OCI-LY1 (cell line): Measurements from ENCODE around the gene CDC73.

Experiments
- H2AFZ ChIP-seq: fragments of 200-600 bp; sonication (generic), shearing (Covaris generic); 2 replicates; pipeline ENCODE4 v1.6.0; 2014; ENCODE audit warnings: antibody characterized with exemption, mild to moderate bottlenecking, low read length
- H3F3A ChIP-seq: fragments of 200-600 bp; sonication (generic), shearing (Covaris generic); 2 replicates; pipeline ENCODE4 v1.6.0; 2014; ENCODE audit warnings: mild to moderate bottlenecking, antibody characterized with exemption, low read length, moderate library complexity; ENCODE audit not compliant: insufficient read depth
- H3K27ac ChIP-seq: fragments of 200-600 bp; sonication (generic); 2 replicates; pipeline ENCODE4 v1.5.1; 2014; ENCODE audit warnings: low read length, mixed run types, mild to moderate bottlenecking, low read depth; ENCODE audit not compliant: poor library complexity, severe bottlenecking
- H3K27me3 ChIP-seq: fragments of 200-600 bp; sonication (generic); 2 replicates; pipeline ENCODE4 v1.6.0; 2014; ENCODE audit warnings: antibody characterized with exemption, mild to moderate bottlenecking, low read length, moderate library complexity; ENCODE audit not compliant: insufficient read depth
- H3K36me3 ChIP-seq: fragments of 200-600 bp; sonication (generic); 2 replicates; pipeline ENCODE4 v1.6.1; 2014; ENCODE audit warnings: mild to moderate bottlenecking, antibody characterized with exemption, low read length, moderate library complexity, mixed read lengths; ENCODE audit not compliant: insufficient read depth
- H3K4me1 ChIP-seq: fragments of 200-600 bp; sonication (generic); 2 replicates; pipeline ENCODE4 v1.5.1; 2014; ENCODE audit warnings: mild to moderate bottlenecking, low read length, moderate library complexity; ENCODE audit not compliant: insufficient read depth, severe bottlenecking
- H3K4me2 ChIP-seq: fragments of 200-600 bp; sonication (generic), shearing (Covaris generic); 2 replicates; pipeline ENCODE4 v1.6.1; 2014; ENCODE audit warnings: low read length
- H3K4me3 ChIP-seq: fragments of 200-600 bp; sonication (generic); 2 replicates; pipeline ENCODE4 v1.5.1; 2014; ENCODE audit warnings: low read length, low read depth, mild to moderate bottlenecking, mixed read lengths; ENCODE audit not compliant: poor library complexity, severe bottlenecking
- H3K79me2 ChIP-seq: fragments of 200-600 bp; shearing (Covaris generic); 2 replicates; pipeline ENCODE4 v1.6.1; 2016; ENCODE audit warnings: mixed run types, low read length, mixed read lengths; ENCODE audit not compliant: insufficient read depth
- H3K9ac ChIP-seq: fragments of 200-600 bp; sonication (generic), shearing (Covaris generic); 2 replicates; pipeline ENCODE4 v1.6.1; 2014; ENCODE audit warnings: mild to moderate bottlenecking, low read length, mixed read lengths
- H3K9me2 ChIP-seq: fragments of 200-600 bp; sonication (generic), shearing (Covaris generic); 2 replicates; pipeline ENCODE4 v1.6.1; 2014; ENCODE audit warnings: low read depth, mild to moderate bottlenecking, low read length, mixed read lengths
- H3K9me3 ChIP-seq: fragments of 200-600 bp; shearing (Covaris generic); 2 replicates; pipeline ENCODE4 v1.6.1; 2014; ENCODE audit warnings: low read length, mixed read lengths
- H4K20me1 ChIP-seq: fragments of 200-600 bp; sonication (generic), shearing (Covaris generic); 2 replicates; pipeline ENCODE4 v1.6.0; 2016; ENCODE audit warnings: mild to moderate bottlenecking, low read length; ENCODE audit not compliant: insufficient read depth
- EZH2 ChIP-seq: fragments of 200-600 bp; sonication (generic), shearing (Covaris generic); IDR thresholded peaks from 2 replicates; pipeline ENCODE4 v1.8.0; 2017; ENCODE audit warnings: borderline replicate concordance, mixed run types, mild to moderate bottlenecking, antibody characterized with exemption, low read length, moderate library complexity, mixed read lengths
- TF ChIP-seq, protein P1 (sequence below): fragments of 200-600 bp; sonication (generic), shearing (Covaris generic); IDR thresholded peaks from 2 replicates; pipeline ENCODE4 v1.5.1; 2017; ENCODE audit warnings: mild to moderate bottlenecking, antibody characterized with exemption, low read length, moderate library complexity, mixed read lengths

CDC73 gene

DNA sequence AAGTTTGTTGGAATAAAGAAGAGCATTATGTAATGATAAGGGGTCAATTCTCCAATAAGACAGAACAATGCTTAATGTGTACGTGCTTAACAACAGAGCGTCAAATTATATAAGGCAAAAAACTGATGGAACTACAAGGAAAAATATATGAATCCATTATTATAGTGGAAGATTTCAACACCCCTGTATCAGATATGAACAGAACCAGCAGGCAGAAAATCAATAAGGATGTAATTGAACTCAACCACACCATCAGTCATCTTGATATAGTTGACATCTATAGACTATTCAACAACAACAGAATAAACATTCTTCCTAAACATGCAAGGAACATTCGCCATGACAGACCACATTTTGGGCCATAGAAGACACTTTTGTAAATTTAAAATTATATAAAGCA lies 3.6 kb upstream of the CDC73 start:
- no peaks in the 10 kb centered on the region for H3K27me3 ChIP-seq
- H3K36me3 ChIP-seq = no peaks in the 10 kb centered on the region
- H2AFZ ChIP-seq = no peak overlapping the region
- H3F3A ChIP-seq = no peaks in the 10 kb centered on the region
- H3K4me2 ChIP-seq = no peak overlapping the region
- H3K4me3 ChIP-seq = no peak overlapping the region
- TF ChIP-seq EZH2 = no peak
- TF ChIP-seq, protein P1, sequence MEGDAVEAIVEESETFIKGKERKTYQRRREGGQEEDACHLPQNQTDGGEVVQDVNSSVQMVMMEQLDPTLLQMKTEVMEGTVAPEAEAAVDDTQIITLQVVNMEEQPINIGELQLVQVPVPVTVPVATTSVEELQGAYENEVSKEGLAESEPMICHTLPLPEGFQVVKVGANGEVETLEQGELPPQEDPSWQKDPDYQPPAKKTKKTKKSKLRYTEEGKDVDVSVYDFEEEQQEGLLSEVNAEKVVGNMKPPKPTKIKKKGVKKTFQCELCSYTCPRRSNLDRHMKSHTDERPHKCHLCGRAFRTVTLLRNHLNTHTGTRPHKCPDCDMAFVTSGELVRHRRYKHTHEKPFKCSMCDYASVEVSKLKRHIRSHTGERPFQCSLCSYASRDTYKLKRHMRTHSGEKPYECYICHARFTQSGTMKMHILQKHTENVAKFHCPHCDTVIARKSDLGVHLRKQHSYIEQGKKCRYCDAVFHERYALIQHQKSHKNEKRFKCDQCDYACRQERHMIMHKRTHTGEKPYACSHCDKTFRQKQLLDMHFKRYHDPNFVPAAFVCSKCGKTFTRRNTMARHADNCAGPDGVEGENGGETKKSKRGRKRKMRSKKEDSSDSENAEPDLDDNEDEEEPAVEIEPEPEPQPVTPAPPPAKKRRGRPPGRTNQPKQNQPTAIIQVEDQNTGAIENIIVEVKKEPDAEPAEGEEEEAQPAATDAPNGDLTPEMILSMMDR = no peak
- no peaks in the 10 kb centered on the region for H4K20me1 ChIP-seq
- peaks cover 7% of the 10 kb centered on the region for H3K79me2 ChIP-seq
- H3K4me1 ChIP-seq = peaks cover 11% of the 10 kb centered on the region
- H3K9me2 ChIP-seq = no peaks in the 10 kb centered on the region
- no peak overlapping the region for H3K27ac ChIP-seq
- H3K9ac ChIP-seq = no peak overlapping the region
- no peaks in the 10 kb centered on the region for H3K9me3 ChIP-seq

DNA sequence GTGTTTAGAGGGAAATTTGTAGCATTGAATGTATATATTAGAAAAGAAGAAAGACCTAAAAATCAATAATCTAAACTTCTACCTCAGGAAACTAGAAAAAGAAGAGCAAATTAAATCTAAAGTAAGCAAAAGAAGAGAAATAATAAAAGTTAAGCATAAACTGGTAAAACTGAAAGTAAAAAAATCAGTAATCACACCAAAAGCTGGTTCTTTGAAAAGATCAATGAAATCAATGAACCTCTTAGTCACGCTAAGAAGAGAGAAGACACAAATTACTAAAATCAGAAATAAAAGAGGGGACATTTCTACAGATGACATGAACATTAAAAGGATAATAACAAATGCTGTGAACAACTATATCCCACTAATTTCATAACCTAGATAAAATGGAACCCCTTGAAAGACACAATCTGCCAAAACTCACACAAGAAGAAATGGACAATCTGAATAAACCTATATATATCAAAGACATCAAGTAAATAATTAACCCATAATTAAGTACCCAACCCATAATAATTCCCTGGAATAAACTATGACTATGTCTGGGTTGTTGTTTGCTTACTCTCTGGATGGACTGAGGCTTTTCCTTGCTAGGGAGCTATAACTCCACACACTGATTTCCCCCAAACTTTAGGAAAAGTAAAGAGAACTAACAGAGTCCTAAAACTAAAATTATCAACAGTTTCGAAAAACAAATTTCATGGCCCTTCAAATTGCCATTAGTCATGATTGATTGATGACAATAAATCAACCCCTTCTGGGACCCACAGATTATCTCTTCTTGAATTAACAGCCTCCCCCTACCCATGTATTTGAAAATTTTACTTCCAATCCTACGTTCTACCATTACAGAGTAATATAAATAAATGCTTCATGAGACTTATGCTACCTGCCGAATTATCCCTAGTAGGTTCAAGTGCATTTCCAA lies 2.8 kb upstream of the CDC73 start:
- Histone ChIP-seq H3K9me2 (no peaks in the 10 kb centered on the region), H3K9me3 (no peaks in the 10 kb centered on the region), H3K36me3 (no peaks in the 10 kb centered on the region), H3K4me2 (no peak overlapping the region), H3K4me3 (no peak overlapping the region), H3K27ac (no peak overlapping the region), H2AFZ (no peak overlapping the region), H4K20me1 (no peaks in the 10 kb centered on the region), H3F3A (no peaks in the 10 kb centered on the region), H3K4me1 (peaks cover 20% of the 10 kb centered on the region), H3K27me3 (no peaks in the 10 kb centered on the region), H3K79me2 (peaks cover 16% of the 10 kb centered on the region), H3K9ac (no peak overlapping the region)
- TF ChIP-seq, protein P1 = no peak
- TF ChIP-seq EZH2 = no peak

DNA sequence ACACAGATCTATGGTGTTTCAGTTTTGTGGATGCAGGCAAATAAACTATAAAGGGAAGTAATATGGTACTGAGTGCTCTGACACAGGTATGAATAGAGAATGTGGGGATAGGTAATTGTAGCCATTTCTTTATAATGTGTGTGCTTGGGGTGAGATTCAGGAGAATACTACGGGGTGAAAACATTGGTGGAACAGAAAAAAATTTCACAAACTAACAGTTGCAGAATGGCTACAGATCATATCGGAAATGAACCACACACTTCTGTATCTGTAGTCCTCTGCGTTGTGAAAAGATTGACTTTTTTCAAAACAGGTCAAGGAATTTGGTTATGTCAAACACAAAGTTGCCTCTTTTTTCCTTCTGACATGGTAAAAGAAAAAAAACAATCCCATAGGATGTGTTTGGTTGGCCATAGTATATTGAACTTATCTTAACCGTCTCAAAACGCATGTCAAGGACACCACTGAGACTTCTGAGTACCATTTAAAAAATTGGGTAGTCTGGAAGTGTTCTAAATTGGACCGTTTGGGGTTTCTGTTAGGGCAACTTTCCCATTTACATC lies 1.1 kb upstream of the CDC73 start:
- Histone ChIP-seq H3K9ac (no peak overlapping the region), H3K79me2 (peaks cover 25% of the 10 kb centered on the region), H3K9me2 (no peaks in the 10 kb centered on the region), H3K36me3 (peaks cover 6% of the 10 kb centered on the region), H2AFZ (no peak overlapping the region), H3K4me3 (peak overlapping the region; percentile 91), H3K4me1 (peaks cover 28% of the 10 kb centered on the region), H3K4me2 (peak overlapping the region; percentile 84), H3F3A (no peaks in the 10 kb centered on the region), H3K9me3 (no peaks in the 10 kb centered on the region), H3K27me3 (no peaks in the 10 kb centered on the region), H3K27ac (no peak overlapping the region), H4K20me1 (no peaks in the 10 kb centered on the region)
- no peak for TF ChIP-seq EZH2
- TF ChIP-seq, protein P1 = no peak
